SKM-1 (cell line): ENCODE measurements around the gene HOXB5.

ENCODE experiments used
- DNase-seq: peaks from one replicate; lab custom pipeline; 2025; ENCODE audit not compliant: unreplicated experiment; lab: John Stamatoyannopoulos, UW

HOXB5 gene

GRCh38 chr17:48630009-48630924, 36.7 kb upstream of the HOXB5 start:
- DNase-seq: no peak

- no peak for DNase-seq
These were observed 35.8 kb upstream of the HOXB5 start for GRCh38 chr17:48629411-48629759.

- DNase-seq: no peak
These were observed 35.3 kb upstream of the HOXB5 start for GRCh38 chr17:48628649-48629410.

- DNase-seq: no peak
These were observed 34.3 kb upstream of the HOXB5 start for GRCh38 chr17:48627623-48628521.

GRCh38 chr17:48627118-48627597, 33.6 kb upstream of the HOXB5 start:
- no peak for DNase-seq

GRCh38 chr17:48626245-48627117, 32.9 kb upstream of the HOXB5 start, which contains the start of gene HOXB9:
TSS of gene HOXB9 (minus strand) at chr17:48626358. CDS start at chr17:48626269, 89 bp downstream.
- no peak for DNase-seq

- DNase-seq: no peak
These were observed 32.1 kb upstream of the HOXB5 start for GRCh38 chr17:48625495-48626244.

GRCh38 chr17:48624544-48625494, 31.2 kb upstream of the HOXB5 start:
- DNase-seq: no peak

- no peak for DNase-seq
These were observed 30.5 kb upstream of the HOXB5 start for GRCh38 chr17:48624118-48624517.

- DNase-seq: no peak
These were observed 30.0 kb upstream of the HOXB5 start for GRCh38 chr17:48623583-48623982.

GRCh38 chr17:48622857-48623256, 29.3 kb upstream of the HOXB5 start:
- no peak for DNase-seq

GRCh38 chr17:48621410-48622392, 28.1 kb upstream of the HOXB5 start:
- no peak for DNase-seq

- no peak for DNase-seq
These were observed 27.0 kb upstream of the HOXB5 start for GRCh38 chr17:48620461-48621139.

- no peak for DNase-seq
These were observed 26.4 kb upstream of the HOXB5 start for GRCh38 chr17:48619826-48620449.

- peak; percentile 63 for DNase-seq
These were observed 24.8 kb upstream of the HOXB5 start for GRCh38 chr17:48618256-48618896.
